Stomach smooth muscle (tissue), 2 donors: ENCODE results near the gene KLHL20.
"Not testable (repeated sequence)": the region's sequence is repeated elsewhere in the genome, so short reads cannot be mapped to it uniquely, and the experiment has no call there.

Experiments used
- H3K27ac ChIP-seq: one replicate; pipeline ENCODE4 v1.7.0; 2013; ENCODE audit warnings: mild to moderate bottlenecking, low read length, inconsistent platforms
- H3K27me3 ChIP-seq, 2 donors: one replicate each; pipeline ENCODE4 v1.7.0; 2013; ENCODE audit warnings: low read length in 2 of 2; ENCODE audit not compliant: insufficient read depth in 2 of 2, control insufficient read depth in 1 of 2
- H3K36me3 ChIP-seq, 2 donors: one replicate each; pipeline ENCODE4 v1.7.0; 2013; ENCODE audit warnings: low read length in 2 of 2; ENCODE audit not compliant: control insufficient read depth in 2 of 2, insufficient read depth in 2 of 2
- H3K4me1 ChIP-seq: one replicate; pipeline ENCODE4 v1.7.0; 2013; ENCODE audit warnings: low read length; ENCODE audit not compliant: control insufficient read depth, insufficient read depth
- H3K4me3 ChIP-seq, 2 donors: one replicate each; pipeline ENCODE4 v1.7.0; 2013; ENCODE audit warnings: low read length in 2 of 2
- H3K9ac ChIP-seq, 2 donors: one replicate each; pipeline ENCODE4 v1.7.0; 2013; ENCODE audit warnings: low read length in 2 of 2, mild to moderate bottlenecking in 1 of 2
- H3K9me3 ChIP-seq, 2 donors: one replicate each; pipeline ENCODE4 v1.7.0; 2013; ENCODE audit warnings: low read length in 2 of 2; ENCODE audit not compliant: control insufficient read depth in 2 of 2
- donor health status: healthy.
- donor health status: Pancreatic carcinoma.

KLHL20 gene

GRCh38 chr1:173701299-173701698 lies 13.5 kb upstream of the KLHL20 start:
- not testable (repeated sequence) for H3K4me3 ChIP-seq, H3K27me3 ChIP-seq, H3K9ac ChIP-seq, H3K36me3 ChIP-seq, H3K4me1 ChIP-seq, H3K27ac ChIP-seq, H3K9me3 ChIP-seq

GRCh38 chr1:173702736-173703135 lies 12.0 kb upstream of the KLHL20 start:
- no peaks in the 10 kb centered on the region for H3K36me3 ChIP-seq
- no peak overlapping the region for H3K4me3 ChIP-seq
- H3K4me1 ChIP-seq = no peaks in the 10 kb centered on the region
- H3K27ac ChIP-seq = no peak overlapping the region
- no peaks in the 10 kb centered on the region for H3K9me3 ChIP-seq
- H3K9ac ChIP-seq = no peak overlapping the region
- no peaks in the 10 kb centered on the region for H3K27me3 ChIP-seq

- Histone ChIP-seq H3K27me3 (no peaks in the 10 kb centered on the region), H3K36me3 (no peaks in the 10 kb centered on the region), H3K27ac (no peak overlapping the region), H3K9ac (no peak overlapping the region), H3K4me3 (no peak overlapping the region), H3K4me1 (no peaks in the 10 kb centered on the region), H3K9me3 (no peaks in the 10 kb centered on the region)
These were observed 9.7 kb upstream of the KLHL20 start for GRCh38 chr1:173705117-173705516.

- Histone ChIP-seq H3K27ac (no peak overlapping the region), H3K27me3 (no peaks in the 10 kb centered on the region), H3K4me1 (no peaks in the 10 kb centered on the region), H3K36me3 (no peaks in the 10 kb centered on the region), H3K9me3 (no peaks in the 10 kb centered on the region), H3K4me3 (no peak overlapping the region), H3K9ac (no peak overlapping the region)
These were observed 6.0 kb upstream of the KLHL20 start for GRCh38 chr1:173708787-173709186.

GRCh38 chr1:173714441-173714758 lies 381 bp upstream of the KLHL20 start:
- H3K27me3 ChIP-seq = no peaks in the 10 kb centered on the region
- no peaks in the 10 kb centered on the region for H3K9me3 ChIP-seq
- H3K4me1 ChIP-seq = peaks cover 2% of the 10 kb centered on the region
- H3K27ac ChIP-seq = peak overlapping the region; percentile 85
- no peaks in the 10 kb centered on the region for H3K36me3 ChIP-seq
- H3K9ac ChIP-seq = peak overlapping the region; percentile 88 to 95
- H3K4me3 ChIP-seq = peak overlapping the region; percentile 90 to 94

- Histone ChIP-seq H3K36me3 (no peaks in the 10 kb centered on the region), H3K4me1 (peaks cover 2% of the 10 kb centered on the region), H3K9ac (peak overlapping the region; percentile 88 to 95), H3K9me3 (no peaks in the 10 kb centered on the region), H3K27me3 (no peaks in the 10 kb centered on the region), H3K4me3 (peak overlapping the region; percentile 90 to 94), H3K27ac (peak overlapping the region; percentile 85)
These were observed 710 bp downstream of the KLHL20 start for GRCh38 chr1:173715538-173715844.

- Histone ChIP-seq H3K4me3 (no peak overlapping the region), H3K27ac (no peak overlapping the region), H3K9ac (no peak overlapping the region), H3K27me3 (no peaks in the 10 kb centered on the region), H3K36me3 (peaks cover 1 to 4% of the 10 kb centered on the region in 2 donors), H3K9me3 (no peaks in the 10 kb centered on the region), H3K4me1 (peaks cover 2% of the 10 kb centered on the region)
These were observed 2.5 kb downstream of the KLHL20 start for GRCh38 chr1:173717238-173717637.

- H3K4me3 ChIP-seq, H3K27me3 ChIP-seq, H3K9me3 ChIP-seq, H3K27ac ChIP-seq, H3K4me1 ChIP-seq, H3K9ac ChIP-seq, H3K36me3 ChIP-seq: not testable (repeated sequence)
These were observed 16.6 kb downstream of the KLHL20 start for GRCh38 chr1:173731331-173731730.

- no peak overlapping the region for H3K27ac ChIP-seq
- H3K27me3 ChIP-seq = no peaks in the 10 kb centered on the region
- no peaks in the 10 kb centered on the region for H3K4me1 ChIP-seq
- H3K4me3 ChIP-seq = no peak overlapping the region
- no peaks in the 10 kb centered on the region for H3K9me3 ChIP-seq
- H3K9ac ChIP-seq = no peak overlapping the region
- H3K36me3 ChIP-seq = peaks cover 4 to 8% of the 10 kb centered on the region in 2 donors
These were observed 19.1 kb downstream of the KLHL20 start for GRCh38 chr1:173733912-173734311.

- H3K4me1 ChIP-seq, H3K9me3 ChIP-seq, H3K27me3 ChIP-seq, H3K27ac ChIP-seq, H3K9ac ChIP-seq, H3K36me3 ChIP-seq, H3K4me3 ChIP-seq: not testable (repeated sequence)
These were observed 21.3 kb downstream of the KLHL20 start for GRCh38 chr1:173736104-173736503.

- H3K27me3 ChIP-seq = no peaks in the 10 kb centered on the region
- peaks cover 3 to 4% of the 10 kb centered on the region in 2 donors for H3K36me3 ChIP-seq
- H3K27ac ChIP-seq = no peak overlapping the region
- H3K9ac ChIP-seq = no peak overlapping the region
- no peak overlapping the region for H3K4me3 ChIP-seq
- no peaks in the 10 kb centered on the region for H3K4me1 ChIP-seq
- H3K9me3 ChIP-seq = no peaks in the 10 kb centered on the region
These were observed 27.6 kb downstream of the KLHL20 start for GRCh38 chr1:173742203-173742886.
